Panc1 (cell line): ENCODE data around the gene SLC6A2. TPM values are rescaled to one million over a fixed set of nuclear protein-coding genes. Genes with fewer than 3 reads are reported as not detected.

Experiments used
- ATAC-seq: fragments of 200-7000 bp; cut with Tn5 transposase; 2 replicates; pipeline ENCODE4 v1.9.1; 2020; ENCODE audit warnings: mild to moderate bottlenecking, moderate library complexity
- BruUV-seq: library from RNA; stranded (reverse); fragments of 400-500 nt; replicated peaks from 2 replicates; lab custom pipeline; 2021; lab: Mats Ljungman, UMichigan
- CTCF ChIA-PET: fragments of 300-600 bp; sonication (Branson Sonifier 250); formaldehyde crosslinking; loops from one replicate; lab custom pipeline; 2022; ENCODE audit warnings: antibody characterized with exemption; lab: Charles Lee
- POLR2A ChIA-PET: fragments of 300-600 bp; sonication (Branson Sonifier 250); formaldehyde crosslinking; loops from one replicate; lab custom pipeline; 2022; ENCODE audit warnings: antibody characterized with exemption; lab: Charles Lee
- DNase-seq: peaks from one replicate; pipeline ENCODE4 v3.0.0-alpha.2; 2010; ENCODE audit warnings: low read depth, low spot score
- H3K27ac ChIP-seq: 2 replicates; pipeline ENCODE4 v1.5.1; 2011; ENCODE audit warnings: mild to moderate bottlenecking, low read length, inconsistent platforms
- H3K27me3 ChIP-seq: fragments of 200-500 bp; sonication (Bioruptor generic); 2 replicates; pipeline ENCODE4 v1.6.0; 2014; ENCODE audit warnings: low read length, inconsistent platforms; ENCODE audit not compliant: control insufficient read depth, insufficient read depth
- H3K36me3 ChIP-seq: fragments of 200-500 bp; sonication (Bioruptor generic); 2 replicates; pipeline ENCODE4 v1.5.1; 2014; ENCODE audit warnings: inconsistent platforms, mild to moderate bottlenecking, low read length, moderate library complexity; ENCODE audit not compliant: control insufficient read depth, insufficient read depth
- H3K4me1 ChIP-seq: 2 replicates; pipeline ENCODE4 v1.5.1; 2011; ENCODE audit warnings: inconsistent platforms, mild to moderate bottlenecking, low read length, moderate library complexity; ENCODE audit not compliant: control insufficient read depth, insufficient read depth
- H3K4me3 ChIP-seq, 2 experiments: 2 replicates each; pipeline ENCODE4 v1.5.1; 2011 to 2012; ENCODE audit warnings: low read depth in 2 of 2, low read length in 2 of 2, mild to moderate bottlenecking in 2 of 2, inconsistent platforms in 1 of 2, moderate library complexity in 1 of 2
- H3K9me3 ChIP-seq: fragments of 200-500 bp; sonication (Bioruptor generic); 2 replicates; pipeline ENCODE4 v1.5.1; 2014; ENCODE audit warnings: low read depth, mild to moderate bottlenecking, inconsistent platforms, low read length, moderate library complexity; ENCODE audit not compliant: control insufficient read depth, insufficient read depth
- POLR2AphosphoS5 ChIP-seq: IDR thresholded peaks from 2 replicates; pipeline ENCODE4 v1.6.1; 2012; ENCODE audit warnings: mild to moderate bottlenecking, low read depth, low read length, moderate library complexity
- SIN3A ChIP-seq: IDR thresholded peaks from 2 replicates; pipeline ENCODE4 v1.6.1; 2012; ENCODE audit warnings: low read depth, mild to moderate bottlenecking, low read length, moderate library complexity, borderline replicate concordance; ENCODE audit not compliant: insufficient read depth
- TCF7L2 ChIP-seq: IDR thresholded peaks from 2 replicates; pipeline ENCODE4 v1.6.1; 2011; ENCODE audit warnings: mild to moderate bottlenecking, low read depth, low read length, inconsistent platforms
- in situ Hi-C: cut with HindIII; loops from 2 replicates; pipeline ENCODE4 v1.10.0; 2016; ENCODE audit warnings: low sequenced_read_pairs, low pct_unique_long_range_greater_than_20kb
- intact Hi-C: fragments of 100-400 bp; cut with micrococcal nuclease; formaldehyde crosslinking; loops from one replicate; pipeline ENCODE4 v1.10.0; 2022; ENCODE audit not compliant: unreplicated experiment
- total RNA-seq: library from RNA; stranded (reverse); gene quantifications from one replicate; pipeline ENCODE4 v1.2.1, GENCODE V29; 2021; ENCODE audit not compliant: unreplicated experiment
- TF ChIP-seq, protein P1 (sequence below), 2 experiments: IDR thresholded peaks; 2 replicates each; pipeline ENCODE4 v1.6.1; 2011 to 2012; ENCODE audit warnings: low read depth in 2 of 2, control low read depth in 1 of 2, low read length in 1 of 2, mild to moderate bottlenecking in 1 of 2, moderate library complexity in 1 of 2; ENCODE audit not compliant: insufficient read depth in 1 of 2
- TF ChIP-seq, protein P2 (sequence below): fragments of 450-650 bp; IDR thresholded peaks from 2 replicates; pipeline ENCODE4 v1.5.1; 2017; ENCODE audit warnings: mild to moderate bottlenecking

The SLC6A2 gene
- total RNA-seq, 1 experiment from 2014 or later, result 0.10 TPM

DNA sequence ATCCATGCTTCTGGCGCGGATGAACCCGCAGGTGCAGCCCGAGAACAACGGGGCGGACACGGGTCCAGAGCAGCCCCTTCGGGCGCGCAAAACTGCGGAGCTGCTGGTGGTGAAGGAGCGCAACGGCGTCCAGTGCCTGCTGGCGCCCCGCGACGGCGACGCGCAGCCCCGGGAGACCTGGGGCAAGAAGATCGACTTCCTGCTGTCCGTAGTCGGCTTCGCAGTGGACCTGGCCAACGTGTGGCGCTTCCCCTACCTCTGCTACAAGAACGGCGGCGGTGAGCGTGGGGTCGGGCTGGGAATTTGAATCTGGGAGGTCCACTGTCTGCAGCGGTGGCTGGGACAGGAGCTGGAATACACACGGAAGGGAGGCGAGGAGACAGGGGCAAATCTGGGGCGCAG is 904 bp downstream of the SLC6A2 start:
- H3K27me3 ChIP-seq, result peaks cover 6% of the 10 kb centered on the region; the same call in 1 of the 2 replicates
- CTCF ChIA-PET, result no interaction called here
- no TSS peak for BruUV-seq
- in situ Hi-C loops (no loop called here), intact Hi-C loops (no loop called here)
- H3K27ac ChIP-seq, result no peak overlapping the region
- no peaks in the 10 kb centered on the region for H3K9me3 ChIP-seq
- H3K4me1 ChIP-seq, result no peaks in the 10 kb centered on the region
- ATAC-seq (no peak), DNase-seq (no peak)
- H3K36me3 ChIP-seq, result no peaks in the 10 kb centered on the region
- TF ChIP-seq, protein P1, sequence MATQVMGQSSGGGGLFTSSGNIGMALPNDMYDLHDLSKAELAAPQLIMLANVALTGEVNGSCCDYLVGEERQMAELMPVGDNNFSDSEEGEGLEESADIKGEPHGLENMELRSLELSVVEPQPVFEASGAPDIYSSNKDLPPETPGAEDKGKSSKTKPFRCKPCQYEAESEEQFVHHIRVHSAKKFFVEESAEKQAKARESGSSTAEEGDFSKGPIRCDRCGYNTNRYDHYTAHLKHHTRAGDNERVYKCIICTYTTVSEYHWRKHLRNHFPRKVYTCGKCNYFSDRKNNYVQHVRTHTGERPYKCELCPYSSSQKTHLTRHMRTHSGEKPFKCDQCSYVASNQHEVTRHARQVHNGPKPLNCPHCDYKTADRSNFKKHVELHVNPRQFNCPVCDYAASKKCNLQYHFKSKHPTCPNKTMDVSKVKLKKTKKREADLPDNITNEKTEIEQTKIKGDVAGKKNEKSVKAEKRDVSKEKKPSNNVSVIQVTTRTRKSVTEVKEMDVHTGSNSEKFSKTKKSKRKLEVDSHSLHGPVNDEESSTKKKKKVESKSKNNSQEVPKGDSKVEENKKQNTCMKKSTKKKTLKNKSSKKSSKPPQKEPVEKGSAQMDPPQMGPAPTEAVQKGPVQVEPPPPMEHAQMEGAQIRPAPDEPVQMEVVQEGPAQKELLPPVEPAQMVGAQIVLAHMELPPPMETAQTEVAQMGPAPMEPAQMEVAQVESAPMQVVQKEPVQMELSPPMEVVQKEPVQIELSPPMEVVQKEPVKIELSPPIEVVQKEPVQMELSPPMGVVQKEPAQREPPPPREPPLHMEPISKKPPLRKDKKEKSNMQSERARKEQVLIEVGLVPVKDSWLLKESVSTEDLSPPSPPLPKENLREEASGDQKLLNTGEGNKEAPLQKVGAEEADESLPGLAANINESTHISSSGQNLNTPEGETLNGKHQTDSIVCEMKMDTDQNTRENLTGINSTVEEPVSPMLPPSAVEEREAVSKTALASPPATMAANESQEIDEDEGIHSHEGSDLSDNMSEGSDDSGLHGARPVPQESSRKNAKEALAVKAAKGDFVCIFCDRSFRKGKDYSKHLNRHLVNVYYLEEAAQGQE (IDR thresholded peaks at IDR 0.05; ENCODE audit: insufficient read depth in 1 of 2, low read depth in 2 of 2, low read length in 1 of 2), result no peak
- no peak for TF ChIP-seq TCF7L2
- no peak for TF ChIP-seq SIN3A
- TF ChIP-seq POLR2AphosphoS5, result no peak
- TF ChIP-seq, protein P2, sequence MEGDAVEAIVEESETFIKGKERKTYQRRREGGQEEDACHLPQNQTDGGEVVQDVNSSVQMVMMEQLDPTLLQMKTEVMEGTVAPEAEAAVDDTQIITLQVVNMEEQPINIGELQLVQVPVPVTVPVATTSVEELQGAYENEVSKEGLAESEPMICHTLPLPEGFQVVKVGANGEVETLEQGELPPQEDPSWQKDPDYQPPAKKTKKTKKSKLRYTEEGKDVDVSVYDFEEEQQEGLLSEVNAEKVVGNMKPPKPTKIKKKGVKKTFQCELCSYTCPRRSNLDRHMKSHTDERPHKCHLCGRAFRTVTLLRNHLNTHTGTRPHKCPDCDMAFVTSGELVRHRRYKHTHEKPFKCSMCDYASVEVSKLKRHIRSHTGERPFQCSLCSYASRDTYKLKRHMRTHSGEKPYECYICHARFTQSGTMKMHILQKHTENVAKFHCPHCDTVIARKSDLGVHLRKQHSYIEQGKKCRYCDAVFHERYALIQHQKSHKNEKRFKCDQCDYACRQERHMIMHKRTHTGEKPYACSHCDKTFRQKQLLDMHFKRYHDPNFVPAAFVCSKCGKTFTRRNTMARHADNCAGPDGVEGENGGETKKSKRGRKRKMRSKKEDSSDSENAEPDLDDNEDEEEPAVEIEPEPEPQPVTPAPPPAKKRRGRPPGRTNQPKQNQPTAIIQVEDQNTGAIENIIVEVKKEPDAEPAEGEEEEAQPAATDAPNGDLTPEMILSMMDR, result no peak
- no peak overlapping the region; a peak in 1 of 4 replicates for H3K4me3 ChIP-seq
- POLR2A ChIA-PET, result no interaction called here

DNA sequence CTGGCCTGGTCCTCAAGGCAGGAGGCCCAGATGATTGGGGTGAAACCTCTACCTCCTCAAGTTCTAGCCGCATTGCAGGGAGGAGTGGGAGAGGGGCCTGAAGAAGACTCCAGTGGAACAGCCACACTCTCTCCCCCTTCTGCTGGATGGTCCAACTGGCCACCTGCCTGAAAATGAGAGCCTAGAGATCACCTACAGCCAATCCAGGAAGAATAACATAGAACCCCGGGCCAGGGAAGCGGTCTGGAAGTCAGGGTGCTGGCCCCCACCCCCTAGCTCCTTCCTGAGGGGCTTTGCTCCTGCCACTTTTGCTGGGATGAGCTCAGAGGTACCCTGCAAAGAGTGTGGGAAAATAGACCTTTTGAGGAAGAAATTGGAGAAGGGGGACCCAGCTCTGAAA is 1.8 kb downstream of the SLC6A2 start:
- intact Hi-C loops, result no loop called here
- no peak for DNase-seq
- Histone ChIP-seq H3K27ac (no peak overlapping the region), H3K4me3 (no peak overlapping the region; a peak in 1 of 4 replicates), H3K4me1 (no peaks in the 10 kb centered on the region), H3K9me3 (no peaks in the 10 kb centered on the region), H3K27me3 (peaks cover 6% of the 10 kb centered on the region; the same call in 1 of the 2 replicates), H3K36me3 (no peaks in the 10 kb centered on the region)
- TF ChIP-seq POLR2AphosphoS5 (no peak), TCF7L2 (no peak), SIN3A (no peak)
- TF ChIP-seq, protein P1 (IDR thresholded peaks at IDR 0.05; ENCODE audit: insufficient read depth in 1 of 2, low read depth in 2 of 2, low read length in 1 of 2), result no peak
- TF ChIP-seq, protein P2, result no peak
- ChIA-PET CTCF (interaction anchor here (0.6 kb wide), 1 partner anchor 95 kb away, joined by 3 read pairs; no protein-coding TSS in a partner anchor), POLR2A (no interaction called here)
- in situ Hi-C loops, result no loop called here
- ATAC-seq, result no peak
- BruUV-seq, result no TSS peak
